ENCODE results near the gene SSTR5.

GRCh38 chr16:1094124-1094479 lies 21.6 kb downstream of the SSTR5 start:
- TF ChIP-seq, protein P1, sequence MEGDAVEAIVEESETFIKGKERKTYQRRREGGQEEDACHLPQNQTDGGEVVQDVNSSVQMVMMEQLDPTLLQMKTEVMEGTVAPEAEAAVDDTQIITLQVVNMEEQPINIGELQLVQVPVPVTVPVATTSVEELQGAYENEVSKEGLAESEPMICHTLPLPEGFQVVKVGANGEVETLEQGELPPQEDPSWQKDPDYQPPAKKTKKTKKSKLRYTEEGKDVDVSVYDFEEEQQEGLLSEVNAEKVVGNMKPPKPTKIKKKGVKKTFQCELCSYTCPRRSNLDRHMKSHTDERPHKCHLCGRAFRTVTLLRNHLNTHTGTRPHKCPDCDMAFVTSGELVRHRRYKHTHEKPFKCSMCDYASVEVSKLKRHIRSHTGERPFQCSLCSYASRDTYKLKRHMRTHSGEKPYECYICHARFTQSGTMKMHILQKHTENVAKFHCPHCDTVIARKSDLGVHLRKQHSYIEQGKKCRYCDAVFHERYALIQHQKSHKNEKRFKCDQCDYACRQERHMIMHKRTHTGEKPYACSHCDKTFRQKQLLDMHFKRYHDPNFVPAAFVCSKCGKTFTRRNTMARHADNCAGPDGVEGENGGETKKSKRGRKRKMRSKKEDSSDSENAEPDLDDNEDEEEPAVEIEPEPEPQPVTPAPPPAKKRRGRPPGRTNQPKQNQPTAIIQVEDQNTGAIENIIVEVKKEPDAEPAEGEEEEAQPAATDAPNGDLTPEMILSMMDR (IDR thresholded peaks at IDR 0.05): no peak
- TF ChIP-seq POLR2A (IDR thresholded peaks at IDR 0.05): no peak

All from heart left ventricle (tissue), 13 donors.